GM19372 (cell line): ENCODE measurements around the gene PLEKHA7.
"Not testable (repeated sequence)": the region's sequence is repeated elsewhere in the genome, so short reads cannot be mapped to it uniquely, and the experiment has no call there.

ENCODE experiments used
- ATAC-seq: cut with Tn5 transposase; IDR thresholded peaks from one replicate; pipeline ENCODE4 v1.9.1; 2021; ENCODE audit warnings: mild to moderate bottlenecking, low read depth, moderate library complexity; ENCODE audit not compliant: unreplicated experiment

PLEKHA7 gene

GRCh38 chr11:17012712-17013547, 1.3 kb downstream of the PLEKHA7 start:
- no peak for ATAC-seq

- ATAC-seq, result no peak
Observed at GRCh38 chr11:17012179-17012578, 2.0 kb downstream of the PLEKHA7 start.

- no peak for ATAC-seq
Observed at GRCh38 chr11:17010851-17011420, 3.3 kb downstream of the PLEKHA7 start.

DNA sequence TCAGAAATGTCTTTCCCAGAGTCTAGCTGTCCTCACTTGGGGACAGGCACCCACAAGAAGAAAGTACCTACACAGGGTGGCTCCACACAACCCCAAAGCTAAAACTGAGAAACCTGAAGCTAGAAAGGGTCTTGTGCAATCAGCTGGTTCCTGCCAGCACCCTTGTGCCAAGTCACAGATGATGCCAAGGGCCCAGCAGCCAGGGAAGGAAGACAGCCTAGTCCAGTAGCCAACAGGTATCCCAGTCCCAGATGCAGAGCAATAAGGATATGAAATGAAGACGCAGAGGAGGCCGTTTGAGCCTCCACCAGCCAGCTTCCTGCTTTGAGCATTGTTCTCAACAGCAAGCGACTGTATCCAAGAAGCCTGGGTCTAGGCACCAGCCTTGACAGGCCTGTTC, 6.1 kb downstream of the PLEKHA7 start:
- ATAC-seq, result no peak

- ATAC-seq, result no peak
Observed at GRCh38 chr11:17005646-17006045, 8.6 kb downstream of the PLEKHA7 start.

GRCh38 chr11:17004486-17005148, 9.6 kb downstream of the PLEKHA7 start:
- ATAC-seq, result no peak

GRCh38 chr11:17003426-17003825, 10.8 kb downstream of the PLEKHA7 start:
- no peak for ATAC-seq

GRCh38 chr11:17002543-17002942, 11.7 kb downstream of the PLEKHA7 start:
- ATAC-seq, result no peak

- no peak for ATAC-seq
Observed at GRCh38 chr11:17001806-17002205, 12.4 kb downstream of the PLEKHA7 start.

GRCh38 chr11:17000987-17001386, 13.2 kb downstream of the PLEKHA7 start:
- ATAC-seq, result no peak

GRCh38 chr11:17000253-17000652, 14.0 kb downstream of the PLEKHA7 start:
- ATAC-seq, result not testable (repeated sequence)

DNA sequence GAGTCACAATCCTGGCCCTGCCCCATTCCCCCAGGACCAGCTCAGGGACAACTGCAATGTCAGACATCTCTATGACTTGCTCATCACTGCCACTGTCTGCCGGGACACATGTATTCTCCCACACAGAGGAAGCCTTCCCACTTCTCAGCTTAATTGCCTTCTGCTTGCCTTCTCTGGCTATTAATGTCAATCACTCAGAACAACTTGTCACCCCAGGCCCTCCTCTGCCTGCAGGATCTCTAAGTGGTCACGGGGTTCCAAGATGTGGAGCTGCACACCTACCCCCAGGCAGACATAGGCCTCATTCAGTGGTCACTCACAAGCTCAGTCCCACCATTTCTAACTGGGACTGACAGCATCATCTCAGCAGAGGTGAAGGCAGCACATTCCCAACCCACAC, 15.1 kb downstream of the PLEKHA7 start:
- no peak for ATAC-seq

GRCh38 chr11:16997624-16998023, 16.6 kb downstream of the PLEKHA7 start:
- no peak for ATAC-seq

DNA sequence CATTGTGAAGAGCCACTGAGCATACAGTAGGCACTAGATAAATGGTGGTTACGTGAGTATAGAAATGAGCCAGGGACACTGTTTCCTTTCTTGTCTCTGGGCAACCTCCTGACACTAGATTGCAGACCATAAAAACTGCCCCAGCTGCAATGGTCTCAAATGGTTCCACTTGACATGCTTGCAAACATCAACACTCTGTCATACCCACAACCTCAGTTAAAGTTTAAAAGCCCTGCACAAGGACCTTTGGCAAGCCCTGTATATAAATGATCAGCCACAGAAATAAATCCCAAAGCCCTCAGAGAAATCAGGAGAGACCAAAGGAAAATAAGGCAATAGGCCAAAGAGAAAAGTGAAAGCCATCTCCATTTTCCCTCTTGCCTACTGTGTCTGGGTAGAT, 20.7 kb downstream of the PLEKHA7 start:
- no peak for ATAC-seq

DNA sequence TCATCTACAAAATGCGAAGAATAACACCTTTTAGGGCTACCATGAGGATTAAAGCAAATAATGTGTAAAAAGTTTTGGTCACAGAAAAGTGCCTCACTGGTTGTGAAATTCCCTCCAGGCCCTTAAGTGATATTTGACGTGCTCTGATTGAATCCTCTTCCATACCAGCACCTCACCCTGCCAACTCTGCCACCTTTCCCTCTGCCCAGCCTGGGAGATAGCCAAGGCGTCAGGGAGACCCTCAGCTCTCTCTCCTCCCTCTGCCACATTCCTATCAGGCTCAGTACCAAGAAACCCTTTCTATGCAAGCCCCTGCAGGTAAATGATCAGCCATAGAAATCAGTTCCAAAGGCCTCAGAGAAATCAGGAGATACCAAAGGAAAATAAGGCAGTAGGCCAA, 21.4 kb downstream of the PLEKHA7 start:
- no peak for ATAC-seq

DNA sequence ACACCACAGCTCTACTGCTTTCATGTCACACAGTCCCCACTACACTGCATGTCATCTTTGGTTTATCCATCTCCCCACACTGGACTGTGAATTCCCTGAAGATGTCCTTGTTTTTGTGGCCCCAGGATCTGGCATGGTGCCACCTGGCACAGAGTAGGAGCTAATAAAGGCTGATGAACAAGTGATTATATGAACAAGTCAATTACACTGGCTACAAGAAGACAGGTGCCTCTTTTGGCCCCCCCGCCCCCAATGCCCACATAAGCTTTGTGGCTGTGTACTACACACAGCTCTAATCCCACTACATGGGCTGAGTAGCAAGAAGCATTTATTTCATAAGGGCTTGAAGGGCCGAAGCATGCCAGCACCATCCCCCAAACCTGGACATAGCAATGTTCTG, 24.7 kb downstream of the PLEKHA7 start:
- ATAC-seq, result no peak

DNA sequence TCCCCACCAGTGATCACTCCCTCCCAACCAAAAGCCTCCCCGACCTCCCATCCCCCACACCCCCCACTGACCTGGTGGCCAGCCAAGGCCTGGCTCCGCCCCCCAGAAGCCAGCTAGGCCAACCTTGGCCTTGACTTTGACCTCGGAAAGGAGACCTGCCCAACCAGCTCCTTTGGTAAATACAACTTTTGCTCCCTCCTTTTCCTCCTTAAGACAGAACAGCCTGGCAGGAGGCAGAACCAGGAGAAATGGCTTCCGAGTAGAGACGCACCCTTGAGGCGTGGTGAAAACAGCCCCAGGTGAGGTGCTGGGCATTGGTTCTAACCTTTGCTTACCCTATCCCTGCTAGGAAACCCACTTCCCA, 27.0 kb downstream of the PLEKHA7 start:
- ATAC-seq, result no peak

- ATAC-seq, result peak; percentile 91
Observed at GRCh38 chr11:16986434-16987204, 27.6 kb downstream of the PLEKHA7 start.

DNA sequence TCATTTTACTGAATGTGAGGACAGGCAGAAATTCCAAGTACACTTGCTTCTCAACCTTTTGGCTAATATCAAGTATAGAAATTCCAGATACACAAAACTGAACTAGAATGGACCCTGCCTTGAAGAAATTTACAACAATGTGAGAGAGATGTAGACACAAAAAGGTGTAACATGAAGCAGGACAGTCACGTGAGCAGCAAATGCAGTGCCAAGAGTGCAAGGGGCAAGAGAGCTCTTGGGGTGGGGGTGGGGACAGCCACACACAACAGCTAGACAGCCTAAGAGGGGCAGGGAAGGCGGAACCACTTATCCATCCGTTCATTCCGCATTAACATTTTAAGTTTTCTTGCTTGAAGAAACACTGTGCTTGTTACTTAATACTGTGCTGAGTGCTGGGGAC, 28.9 kb downstream of the PLEKHA7 start:
- no peak for ATAC-seq

GRCh38 chr11:16984229-16984628, 30.0 kb downstream of the PLEKHA7 start:
- ATAC-seq, result no peak

DNA sequence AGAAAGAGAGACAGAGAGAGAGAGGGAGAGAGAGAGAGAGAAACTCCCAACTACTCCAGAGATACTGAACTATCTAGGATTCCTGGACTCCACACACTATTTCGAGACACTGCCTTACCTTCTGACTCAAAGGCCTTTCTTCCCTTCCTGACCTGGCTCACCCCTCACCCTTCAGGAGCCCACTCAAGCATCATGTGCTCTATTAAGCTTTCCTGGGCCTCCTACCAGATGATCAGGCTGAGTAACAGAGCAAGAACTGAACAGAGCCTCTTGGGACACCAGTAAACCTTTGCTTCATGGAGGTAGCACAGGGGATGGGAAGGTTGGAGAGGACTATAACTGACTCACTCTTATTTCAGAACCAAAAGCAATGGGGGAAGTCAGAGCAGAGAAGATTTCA, 31.4 kb downstream of the PLEKHA7 start:
- ATAC-seq, result no peak
